NCI-H345 treated with DMSO at 0.1 percent for 48 hours (cell line): Measurements from ENCODE around the gene TM9SF3.
"Not testable (repeated sequence)": the region's sequence is repeated elsewhere in the genome, so short reads cannot be mapped to it uniquely, and the experiment has no call there.

Source experiments
- DNase-seq: peaks from one replicate; lab custom pipeline; 2025; ENCODE audit not compliant: unreplicated experiment; lab: John Stamatoyannopoulos, UW

Gene TM9SF3

DNA sequence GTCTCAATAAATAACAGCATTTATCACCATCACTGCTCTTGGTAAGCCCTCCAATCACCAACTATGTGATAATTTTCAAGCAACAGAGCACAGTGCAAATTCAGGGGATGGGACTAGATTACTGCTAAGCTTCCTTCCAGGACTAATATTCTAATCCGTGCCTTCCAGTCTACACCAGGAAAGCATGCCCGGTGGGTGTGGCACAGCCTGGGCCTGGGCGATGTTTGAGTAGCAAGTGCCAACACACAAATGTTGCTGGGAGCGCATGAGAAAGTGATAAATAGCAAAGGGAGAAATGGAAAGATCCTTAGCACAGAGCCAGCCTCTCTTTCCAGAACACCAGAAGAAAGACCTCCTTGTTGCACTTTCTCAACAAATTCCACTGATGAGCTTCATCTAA is 13.5 kb upstream of the TM9SF3 start:
- DNase-seq: no peak

- DNase-seq: no peak
Measured at GRCh38 chr10:96598846-96599245, 12.0 kb upstream of the TM9SF3 start.

DNA sequence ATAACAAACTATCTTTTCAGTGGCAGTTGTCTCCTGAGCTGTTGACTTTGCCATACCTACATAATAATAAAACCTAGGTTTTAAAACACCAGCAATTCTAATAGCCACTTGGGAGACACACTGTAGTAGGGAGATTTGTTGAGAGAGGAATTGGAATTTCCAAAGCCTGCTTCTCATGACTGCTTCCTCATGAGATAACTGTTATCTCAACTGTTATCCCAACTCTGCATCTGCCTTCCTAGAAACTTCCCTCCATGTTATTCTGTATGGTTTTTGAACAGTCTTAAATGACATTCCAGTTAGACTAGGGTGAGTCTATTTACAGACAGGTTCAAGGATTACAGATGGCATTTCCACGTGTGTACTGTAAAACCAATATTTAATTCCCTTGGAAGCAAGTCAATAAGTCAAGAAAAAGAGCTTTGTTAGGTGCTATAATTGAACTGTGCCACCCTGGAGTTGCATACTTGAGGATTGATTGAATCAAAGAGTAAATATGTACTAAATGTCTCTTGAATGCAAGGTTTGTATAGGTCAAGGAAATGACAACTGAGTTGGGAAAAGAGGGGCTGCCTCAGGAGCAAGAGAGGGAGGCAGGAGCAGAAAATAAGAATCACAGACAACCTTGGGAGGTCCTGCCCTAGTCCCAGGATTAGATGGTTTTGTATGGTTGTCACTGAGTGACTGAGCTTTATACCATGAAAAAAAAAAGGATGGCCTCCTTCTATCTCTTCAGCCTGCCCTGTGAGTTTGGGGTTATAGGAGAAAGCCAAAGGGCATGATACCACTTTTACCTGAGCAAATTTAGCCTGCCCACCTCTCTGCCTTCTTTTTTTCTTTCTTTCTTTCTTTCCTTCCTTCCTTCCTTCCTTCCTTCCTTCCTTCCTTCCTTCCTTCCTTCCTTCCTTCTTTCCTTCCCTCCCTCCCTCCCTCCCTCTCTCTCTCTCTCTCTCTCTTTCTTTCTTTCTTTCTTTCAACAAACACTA is 9.9 kb upstream of the TM9SF3 start:
- no peak for DNase-seq

DNA sequence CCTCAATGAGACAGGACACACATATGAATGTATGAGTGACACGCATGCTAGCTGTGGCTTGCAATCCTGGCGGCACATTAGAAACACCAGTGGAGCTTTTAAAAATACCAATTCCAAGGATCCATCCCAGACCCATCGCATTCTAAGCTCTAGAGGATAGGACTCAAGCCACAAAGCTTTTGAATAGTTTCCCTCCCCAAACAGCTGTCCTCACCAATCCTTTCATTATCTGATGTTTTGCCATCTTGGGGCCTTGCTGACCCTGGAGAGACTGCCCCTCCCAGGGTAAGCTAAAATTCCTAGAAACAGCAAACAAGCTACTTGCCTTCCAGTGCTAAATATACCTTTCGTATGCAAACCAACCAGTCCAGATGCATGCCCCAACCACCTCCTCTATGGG is 8.9 kb upstream of the TM9SF3 start:
- DNase-seq: no peak

DNA sequence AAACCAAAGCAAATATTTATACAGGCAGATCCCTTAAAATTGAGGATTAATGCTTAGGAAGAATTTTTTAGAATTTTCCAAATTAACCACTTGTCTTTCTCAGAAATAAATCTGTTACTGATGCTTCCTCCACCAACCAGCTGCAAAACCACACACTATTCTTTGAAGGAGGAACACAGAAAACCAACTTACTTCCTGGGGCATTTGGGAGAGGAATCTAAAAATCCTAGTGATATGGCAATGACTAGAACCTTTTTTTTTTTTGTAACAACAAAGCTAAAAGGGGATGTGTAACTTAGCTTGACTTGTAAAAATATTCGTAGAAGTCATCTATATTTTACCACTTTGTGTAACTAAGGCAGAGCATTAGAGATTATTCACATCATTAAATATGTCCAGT is 5.1 kb upstream of the TM9SF3 start:
- DNase-seq: no peak

DNA sequence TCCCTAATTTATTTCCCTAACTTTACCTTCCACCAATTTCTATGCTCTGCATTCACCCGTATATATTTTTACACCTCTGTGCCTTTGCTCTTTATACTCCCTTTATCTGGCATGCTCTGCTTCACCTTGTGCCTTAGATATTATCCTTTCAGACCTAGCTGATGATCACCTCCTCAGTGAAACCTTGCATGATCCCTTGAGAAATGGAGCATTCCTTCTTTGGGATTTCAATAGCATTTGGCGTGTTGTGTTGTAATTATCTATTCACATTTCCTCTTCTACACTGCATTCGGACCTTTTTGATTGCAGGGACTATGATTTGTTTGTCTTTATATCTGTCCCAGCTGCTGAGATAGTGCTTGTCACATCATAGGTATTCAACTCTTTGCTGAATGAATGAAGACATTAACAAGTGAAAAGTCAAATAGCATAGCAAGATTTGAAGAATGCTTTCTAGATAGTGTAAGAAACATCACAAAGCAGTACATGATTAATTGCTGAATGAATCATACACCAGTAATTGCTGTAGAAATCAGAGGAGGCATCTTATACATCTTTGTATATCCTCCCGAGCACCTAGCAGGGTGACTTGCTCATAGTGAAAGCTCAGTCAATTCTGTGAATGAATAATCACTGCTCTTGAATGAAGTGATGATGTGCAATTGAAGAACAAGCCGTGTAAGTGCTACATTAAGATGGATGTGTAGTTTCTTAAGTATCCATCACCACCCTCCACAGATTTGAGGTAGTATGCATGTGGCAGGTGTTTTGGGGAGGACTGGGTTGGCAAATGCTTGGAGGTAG is 2.0 kb upstream of the TM9SF3 start:
- DNase-seq: no peak

DNA sequence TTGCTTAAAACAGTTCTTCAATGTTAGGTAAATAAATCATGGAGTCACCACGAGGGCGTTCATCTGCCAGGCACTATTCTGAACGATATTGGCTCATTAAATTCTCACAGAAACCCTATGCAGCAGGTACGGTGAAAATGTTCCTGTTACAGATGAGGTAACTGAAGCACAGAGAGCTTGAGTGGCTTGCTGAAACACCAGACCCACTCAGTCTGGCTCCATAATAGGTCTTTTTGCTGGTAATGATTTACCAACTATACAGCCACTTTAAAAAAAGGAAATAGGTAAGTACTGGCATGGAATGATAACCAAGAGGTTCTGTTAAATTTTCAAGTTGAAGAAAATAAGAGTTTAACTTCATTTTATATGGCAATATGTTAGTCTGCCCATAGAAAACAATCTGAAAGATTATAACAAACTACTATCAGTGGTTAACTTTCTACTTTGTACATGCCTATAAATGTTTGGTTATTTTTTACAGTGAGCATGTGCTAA is 1.3 kb upstream of the TM9SF3 start:
- peak; percentile 22 for DNase-seq

- DNase-seq: peak; percentile 9
Measured at GRCh38 chr10:96587264-96588059, 650 bp upstream of the TM9SF3 start.

DNA sequence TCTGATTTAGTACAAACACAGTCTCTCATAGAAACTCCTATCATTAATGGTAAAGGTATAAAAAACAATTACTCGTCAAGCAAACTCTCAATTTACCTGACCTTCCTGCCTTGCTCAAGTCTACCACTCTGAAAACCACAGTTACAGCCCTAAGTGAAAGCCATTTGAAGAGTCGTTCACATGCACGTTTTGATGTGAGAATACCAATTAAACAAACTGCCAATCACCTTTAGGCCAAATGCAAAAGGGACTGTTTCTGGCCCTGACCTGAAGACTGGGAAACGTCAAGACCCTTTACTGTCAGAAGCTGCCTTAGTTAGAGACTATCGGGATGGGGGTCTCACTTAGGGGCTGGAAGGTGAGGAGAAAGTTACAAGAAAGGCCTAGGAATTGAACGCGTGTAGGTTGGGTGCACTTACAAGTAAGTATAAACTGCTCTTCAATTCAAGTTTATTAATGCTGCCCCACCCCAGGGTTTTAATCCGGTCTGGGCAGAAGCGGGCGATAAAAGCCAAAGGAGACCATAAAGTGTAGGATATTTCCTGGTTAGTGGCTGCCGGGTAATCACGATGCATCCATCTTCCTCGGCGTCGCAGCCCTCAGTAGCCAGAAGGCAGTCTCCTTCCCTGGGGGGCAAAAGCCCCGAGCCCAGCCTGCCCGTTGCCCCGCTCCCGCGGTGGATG is 935 bp downstream of the TM9SF3 start:
- DNase-seq: no peak

- no peak for DNase-seq
Measured at GRCh38 chr10:96584474-96584873, 2.3 kb downstream of the TM9SF3 start.

DNA sequence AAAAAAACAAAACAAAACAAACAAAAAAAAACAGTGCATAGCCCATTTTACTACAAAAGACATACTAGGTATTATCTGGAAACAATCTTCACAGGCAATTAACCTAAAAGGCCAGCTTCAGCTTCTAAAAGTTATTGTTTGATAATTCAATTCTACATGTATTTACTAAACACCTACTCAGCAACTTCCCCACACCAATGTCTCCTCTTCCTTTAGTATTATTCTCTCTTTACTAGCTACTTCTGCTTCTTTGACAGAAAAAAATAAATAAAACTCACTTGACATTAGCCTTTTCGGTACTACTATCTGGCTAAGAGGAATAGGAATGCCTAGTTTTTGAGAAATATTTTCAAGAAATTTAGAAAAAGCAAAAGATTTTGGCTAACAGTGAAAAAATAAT is 2.8 kb downstream of the TM9SF3 start:
- no peak for DNase-seq

GRCh38 chr10:96579133-96579532 is 7.7 kb downstream of the TM9SF3 start:
- DNase-seq: no peak

GRCh38 chr10:96578633-96579032 is 8.2 kb downstream of the TM9SF3 start:
- DNase-seq: no peak

- DNase-seq: no peak
Measured at GRCh38 chr10:96578022-96578421, 8.8 kb downstream of the TM9SF3 start.

DNA sequence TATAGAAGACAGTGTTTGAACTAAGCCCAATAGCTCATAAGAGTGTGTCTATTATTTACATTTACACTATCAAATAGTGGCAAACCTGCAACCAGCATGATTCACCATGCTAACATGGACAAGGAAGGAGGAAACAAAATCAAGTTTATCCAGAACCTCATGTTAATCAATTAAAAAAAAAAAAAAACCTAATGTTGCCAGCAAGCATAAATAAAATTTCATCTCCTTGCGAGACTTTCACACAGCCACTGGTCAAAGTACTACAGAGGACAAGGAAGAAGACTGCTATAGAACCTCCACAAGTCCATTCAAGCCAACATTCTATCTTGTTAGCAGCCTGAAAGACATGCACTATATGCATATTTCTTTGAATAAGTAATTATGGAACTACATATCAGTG is 9.7 kb downstream of the TM9SF3 start:
- no peak for DNase-seq

GRCh38 chr10:96576277-96576980 is 10.4 kb downstream of the TM9SF3 start:
- DNase-seq: no peak

GRCh38 chr10:96574564-96574963 is 12.2 kb downstream of the TM9SF3 start:
- not testable (repeated sequence) for DNase-seq

GRCh38 chr10:96573036-96573435 is 13.8 kb downstream of the TM9SF3 start:
- DNase-seq: no peak

GRCh38 chr10:96570983-96571964 is 15.5 kb downstream of the TM9SF3 start:
- DNase-seq: no peak
